OCI-LY3 (cell line): ENCODE results near the gene MYL5.

ENCODE experiments used
- H2AFZ ChIP-seq: fragments of 200-600, 300-600 bp; shearing (Covaris generic); 2 replicates; pipeline ENCODE4 v1.6.0; 2014; ENCODE audit warnings: antibody characterized with exemption, low read depth, low read length
- H3K27ac ChIP-seq: fragments of 200-600, 300-600 bp; sonication (generic); 2 replicates; pipeline ENCODE4 v1.5.1; 2014; ENCODE audit warnings: mild to moderate bottlenecking, low read length, moderate library complexity, mixed read lengths
- H3K27me3 ChIP-seq: fragments of 200-600, 300-600 bp; sonication (generic); 2 replicates; pipeline ENCODE4 v1.6.1; 2014; ENCODE audit warnings: low read depth, low read length, mixed read lengths
- H3K36me3 ChIP-seq: fragments of 200-600, 300-600 bp; sonication (generic); replicated peaks from 2 replicates; pipeline ENCODE3; 2014; ENCODE audit warnings: low read depth, low read length, mixed read lengths
- H3K4me1 ChIP-seq: fragments of 300-600, 200-600 bp; sonication (generic); 2 replicates; pipeline ENCODE4 v1.6.1; 2014; ENCODE audit warnings: low read length, mixed read lengths
- H3K4me2 ChIP-seq: fragments of 200-600, 300-600 bp; sonication (generic); 2 replicates; pipeline ENCODE4 v1.6.1; 2014; ENCODE audit warnings: low read length, mixed read lengths
- H3K4me3 ChIP-seq: fragments of 300-600, 200-600 bp; sonication (generic); 2 replicates; pipeline ENCODE4 v1.5.1; 2014; ENCODE audit warnings: antibody characterized with exemption, mild to moderate bottlenecking, low read length, moderate library complexity
- H3K79me2 ChIP-seq: fragments of 300-600, 200-600 bp; shearing (Covaris generic); 2 replicates; pipeline ENCODE4 v1.6.1; 2014; ENCODE audit warnings: mild to moderate bottlenecking, low read length, mixed read lengths
- H3K9ac ChIP-seq: fragments of 300-600, 200-600 bp; shearing (Covaris generic); 2 replicates; pipeline ENCODE4 v1.6.0; 2014; ENCODE audit warnings: mild to moderate bottlenecking, low read length, moderate library complexity
- H3K9me3 ChIP-seq: fragments of 200-600, 300-600 bp; shearing (Covaris generic); 2 replicates; pipeline ENCODE4 v1.6.1; 2014; ENCODE audit warnings: low read length, mixed read lengths; ENCODE audit not compliant: insufficient read depth
- H4K20me1 ChIP-seq: fragments of 200-600, 300-600 bp; sonication (generic); 2 replicates; pipeline ENCODE4 v1.6.1; 2016; ENCODE audit warnings: low read length, mixed read lengths; ENCODE audit not compliant: insufficient read depth
- EZH2phosphoT487 ChIP-seq: fragments of 200-600 bp; shearing (Covaris generic); IDR thresholded peaks from 2 replicates; pipeline ENCODE4 v1.6.1; 2018; ENCODE audit warnings: antibody characterized with exemption, mixed run types, low read depth
- TF ChIP-seq, protein P1 (sequence below): fragments of 200-600, 300-600 bp; sonication (generic); IDR thresholded peaks from 2 replicates; pipeline ENCODE4 v1.5.1; 2014; ENCODE audit warnings: antibody characterized with exemption, low read length, low read depth

Gene MYL5

DNA sequence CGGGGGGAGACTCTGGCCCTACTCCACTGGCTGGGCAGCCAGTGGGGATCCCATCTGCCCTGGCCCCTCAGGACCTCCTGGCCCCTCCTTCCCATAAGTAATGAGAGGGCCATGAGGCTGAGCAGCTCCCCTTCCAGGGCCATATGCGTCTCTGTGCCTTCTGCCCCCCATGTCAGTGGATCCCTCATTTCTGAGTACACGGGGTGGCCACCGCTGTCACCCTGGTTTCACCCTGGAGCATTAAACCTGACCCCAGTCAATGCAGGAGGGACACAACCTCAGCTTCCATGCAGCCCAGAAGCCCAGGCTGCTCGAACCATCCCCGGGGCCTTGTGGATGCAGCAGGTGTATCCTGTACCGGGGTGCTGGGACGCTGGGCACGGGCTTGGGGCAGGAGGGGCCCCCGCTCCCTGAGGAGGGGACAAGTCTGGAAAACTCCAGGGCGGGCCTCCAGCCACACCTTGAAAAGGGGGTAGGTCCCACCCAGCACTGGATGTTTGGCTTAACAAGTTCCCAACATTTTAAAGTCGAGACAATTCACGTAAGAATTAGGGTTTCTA, 24.5 kb upstream of the MYL5 start:
- Histone ChIP-seq H3K9me3 (no peaks in the 10 kb centered on the region), H3K4me3 (no peak overlapping the region), H3K9ac (no peak overlapping the region), H3K4me2 (no peak overlapping the region), H3K27ac (no peak overlapping the region), H3K27me3 (no peaks in the 10 kb centered on the region), H3K36me3 (no peaks in the 10 kb centered on the region), H3K4me1 (no peaks in the 10 kb centered on the region), H2AFZ (no peak overlapping the region), H4K20me1 (no peaks in the 10 kb centered on the region), H3K79me2 (no peaks in the 10 kb centered on the region)
- TF ChIP-seq, protein P1, sequence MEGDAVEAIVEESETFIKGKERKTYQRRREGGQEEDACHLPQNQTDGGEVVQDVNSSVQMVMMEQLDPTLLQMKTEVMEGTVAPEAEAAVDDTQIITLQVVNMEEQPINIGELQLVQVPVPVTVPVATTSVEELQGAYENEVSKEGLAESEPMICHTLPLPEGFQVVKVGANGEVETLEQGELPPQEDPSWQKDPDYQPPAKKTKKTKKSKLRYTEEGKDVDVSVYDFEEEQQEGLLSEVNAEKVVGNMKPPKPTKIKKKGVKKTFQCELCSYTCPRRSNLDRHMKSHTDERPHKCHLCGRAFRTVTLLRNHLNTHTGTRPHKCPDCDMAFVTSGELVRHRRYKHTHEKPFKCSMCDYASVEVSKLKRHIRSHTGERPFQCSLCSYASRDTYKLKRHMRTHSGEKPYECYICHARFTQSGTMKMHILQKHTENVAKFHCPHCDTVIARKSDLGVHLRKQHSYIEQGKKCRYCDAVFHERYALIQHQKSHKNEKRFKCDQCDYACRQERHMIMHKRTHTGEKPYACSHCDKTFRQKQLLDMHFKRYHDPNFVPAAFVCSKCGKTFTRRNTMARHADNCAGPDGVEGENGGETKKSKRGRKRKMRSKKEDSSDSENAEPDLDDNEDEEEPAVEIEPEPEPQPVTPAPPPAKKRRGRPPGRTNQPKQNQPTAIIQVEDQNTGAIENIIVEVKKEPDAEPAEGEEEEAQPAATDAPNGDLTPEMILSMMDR = no peak
- no peak for TF ChIP-seq EZH2phosphoT487

DNA sequence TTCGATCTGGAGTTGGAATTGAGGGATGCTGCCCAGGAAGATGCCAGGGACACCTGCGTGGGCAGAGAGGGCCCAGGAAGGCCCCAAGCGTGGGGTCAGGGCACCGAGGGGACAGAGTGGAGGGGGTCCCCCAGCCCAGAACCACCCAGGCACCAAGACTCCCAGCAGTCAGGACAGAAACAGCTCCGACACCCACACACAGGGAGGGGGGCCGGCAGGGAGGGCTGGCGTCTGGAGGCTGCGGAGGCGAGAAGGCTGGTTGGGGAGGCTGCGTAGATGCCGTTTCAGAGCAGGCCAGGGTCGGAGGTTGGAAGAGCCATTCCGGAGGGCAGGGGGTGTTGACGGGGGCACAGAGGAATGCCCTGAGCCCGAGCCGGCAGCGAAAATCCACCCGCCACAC, 23.9 kb upstream of the MYL5 start:
- TF ChIP-seq EZH2phosphoT487 = no peak
- TF ChIP-seq, protein P1 = no peak
- Histone ChIP-seq H3K4me2 (no peak overlapping the region), H3K4me3 (no peak overlapping the region), H3K27ac (no peak overlapping the region), H3K79me2 (no peaks in the 10 kb centered on the region), H3K9ac (no peak overlapping the region), H3K9me3 (no peaks in the 10 kb centered on the region), H4K20me1 (no peaks in the 10 kb centered on the region), H3K4me1 (no peaks in the 10 kb centered on the region), H3K36me3 (no peaks in the 10 kb centered on the region), H2AFZ (no peak overlapping the region), H3K27me3 (no peaks in the 10 kb centered on the region)

DNA sequence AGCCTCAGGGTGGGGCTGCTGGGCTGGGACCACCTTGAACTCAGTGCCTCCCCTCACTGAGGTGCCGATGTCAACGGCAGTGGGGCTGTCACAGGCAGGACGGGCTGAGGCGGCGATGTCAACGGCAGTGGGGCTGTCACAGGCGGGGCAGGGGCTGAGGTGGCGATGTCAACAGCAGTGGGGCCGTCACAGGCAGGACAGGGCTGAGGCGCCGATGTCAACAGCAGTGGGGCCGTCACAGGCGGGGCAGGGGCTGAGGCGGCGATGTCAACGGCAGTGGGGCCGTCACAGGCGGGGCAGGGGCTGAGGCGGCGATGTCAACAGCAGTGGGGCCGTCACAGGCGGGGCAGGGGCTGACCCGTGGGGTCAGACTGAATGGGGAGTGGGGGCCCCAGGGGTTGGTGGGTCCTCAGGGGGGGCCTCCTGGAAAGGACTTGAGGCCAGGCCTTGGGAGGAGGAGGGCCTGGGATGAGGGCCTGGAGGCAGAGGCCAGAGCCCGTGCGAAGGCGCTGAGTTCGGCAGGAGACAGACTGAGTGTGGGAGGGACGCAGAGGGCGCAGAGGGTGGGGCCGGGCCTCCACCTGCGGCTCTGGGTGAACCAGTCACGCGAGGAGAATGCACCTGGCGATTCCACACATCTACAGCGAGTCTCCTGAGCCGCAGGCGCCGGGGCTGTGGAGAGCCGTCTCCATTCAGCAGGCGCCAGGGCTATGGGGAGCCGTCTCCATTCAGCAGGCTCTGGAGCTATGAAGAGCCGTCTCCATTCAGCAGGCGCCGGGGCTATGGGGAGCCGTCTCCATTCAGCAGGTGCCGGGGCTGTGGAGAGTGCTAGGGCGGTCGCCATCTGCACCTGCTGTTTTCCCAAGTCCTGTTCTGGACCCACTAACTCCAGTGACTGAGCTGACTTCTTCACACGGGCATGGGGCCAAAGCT, 23.1 kb upstream of the MYL5 start:
- Histone ChIP-seq H3K79me2 (no peaks in the 10 kb centered on the region), H3K4me1 (no peaks in the 10 kb centered on the region), H3K27me3 (no peaks in the 10 kb centered on the region), H2AFZ (no peak overlapping the region), H3K27ac (no peak overlapping the region), H3K4me2 (no peak overlapping the region), H3K36me3 (no peaks in the 10 kb centered on the region), H3K9me3 (no peaks in the 10 kb centered on the region), H4K20me1 (no peaks in the 10 kb centered on the region), H3K4me3 (no peak overlapping the region), H3K9ac (no peak overlapping the region)
- TF ChIP-seq EZH2phosphoT487 = no peak
- TF ChIP-seq, protein P1 = no peak

DNA sequence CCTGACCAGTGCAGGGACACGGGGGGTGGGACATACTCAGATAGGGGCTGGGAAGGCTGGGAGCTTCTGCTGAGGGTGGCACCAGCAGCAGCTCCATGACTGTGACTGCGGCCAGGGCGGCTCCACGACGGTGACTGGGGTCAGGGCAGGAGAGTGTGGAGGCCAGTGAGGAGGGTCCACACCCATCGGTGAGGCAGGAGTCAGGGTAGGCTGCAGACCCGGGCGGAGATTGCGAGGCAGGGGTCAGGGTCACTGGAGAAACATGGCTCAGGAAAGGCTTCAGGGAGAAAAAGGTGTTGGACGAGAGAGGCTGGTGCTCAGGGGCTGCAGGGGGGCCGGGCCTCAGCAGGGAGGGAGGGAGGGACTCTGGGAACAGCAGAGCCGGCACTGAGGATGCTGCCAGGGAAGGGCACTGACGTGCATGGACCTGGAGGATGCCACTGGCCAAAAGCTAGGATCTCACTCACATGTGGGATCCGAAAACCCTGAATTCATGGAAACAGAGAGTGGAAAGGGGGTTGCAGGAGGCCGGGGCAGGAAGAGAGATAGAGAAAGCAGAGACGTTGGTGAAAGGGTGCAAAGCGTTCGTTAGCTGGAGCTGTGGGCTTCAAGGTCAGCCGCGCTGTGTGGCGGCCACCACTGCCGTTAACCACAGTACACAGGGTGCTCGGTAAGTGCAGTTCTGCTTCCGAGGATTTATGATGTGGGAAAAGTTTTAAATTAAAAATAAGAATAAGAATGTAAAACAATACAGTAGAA, 22.3 kb upstream of the MYL5 start:
- no peaks in the 10 kb centered on the region for H4K20me1 ChIP-seq
- H3K4me3 ChIP-seq = no peak overlapping the region
- no peaks in the 10 kb centered on the region for H3K27me3 ChIP-seq
- TF ChIP-seq, protein P1 = no peak
- TF ChIP-seq EZH2phosphoT487 = no peak
- no peaks in the 10 kb centered on the region for H3K9me3 ChIP-seq
- H3K9ac ChIP-seq = no peak overlapping the region
- no peak overlapping the region for H3K27ac ChIP-seq
- H3K4me2 ChIP-seq = no peak overlapping the region
- H2AFZ ChIP-seq = no peak overlapping the region
- H3K79me2 ChIP-seq = no peaks in the 10 kb centered on the region
- no peaks in the 10 kb centered on the region for H3K4me1 ChIP-seq
- no peaks in the 10 kb centered on the region for H3K36me3 ChIP-seq
